Mammary epithelial cell (primary cell): ENCODE data around the gene SPG11.

Source experiments
- EZH2 ChIP-seq: IDR thresholded peaks from 2 replicates; pipeline ENCODE4 v1.6.1; 2012; ENCODE audit warnings: low read length, inconsistent platforms, borderline replicate concordance
- TF ChIP-seq, protein P1 (sequence below), 2 donors: IDR thresholded peaks in 1 of 2; conservative IDR thresholded peaks in 1 of 2; 2 replicates each; pipeline ENCODE4 v1.5.1; 2011 to 2012; ENCODE audit warnings: inconsistent platforms in 2 of 2, low read length in 2 of 2, mild to moderate bottlenecking in 2 of 2, control low read depth in 1 of 2, low read depth in 1 of 2; ENCODE audit not compliant: insufficient read depth in 1 of 2; ENCODE audit errors: extremely low read depth in 1 of 2

GRCh38 chr15:44616974-44617373 lies 46.5 kb downstream of the SPG11 start:
- TF ChIP-seq, protein P1, sequence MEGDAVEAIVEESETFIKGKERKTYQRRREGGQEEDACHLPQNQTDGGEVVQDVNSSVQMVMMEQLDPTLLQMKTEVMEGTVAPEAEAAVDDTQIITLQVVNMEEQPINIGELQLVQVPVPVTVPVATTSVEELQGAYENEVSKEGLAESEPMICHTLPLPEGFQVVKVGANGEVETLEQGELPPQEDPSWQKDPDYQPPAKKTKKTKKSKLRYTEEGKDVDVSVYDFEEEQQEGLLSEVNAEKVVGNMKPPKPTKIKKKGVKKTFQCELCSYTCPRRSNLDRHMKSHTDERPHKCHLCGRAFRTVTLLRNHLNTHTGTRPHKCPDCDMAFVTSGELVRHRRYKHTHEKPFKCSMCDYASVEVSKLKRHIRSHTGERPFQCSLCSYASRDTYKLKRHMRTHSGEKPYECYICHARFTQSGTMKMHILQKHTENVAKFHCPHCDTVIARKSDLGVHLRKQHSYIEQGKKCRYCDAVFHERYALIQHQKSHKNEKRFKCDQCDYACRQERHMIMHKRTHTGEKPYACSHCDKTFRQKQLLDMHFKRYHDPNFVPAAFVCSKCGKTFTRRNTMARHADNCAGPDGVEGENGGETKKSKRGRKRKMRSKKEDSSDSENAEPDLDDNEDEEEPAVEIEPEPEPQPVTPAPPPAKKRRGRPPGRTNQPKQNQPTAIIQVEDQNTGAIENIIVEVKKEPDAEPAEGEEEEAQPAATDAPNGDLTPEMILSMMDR (conservative IDR thresholded peaks at IDR 0.05 in 1 of 2, IDR thresholded peaks at IDR 0.05 in 1 of 2; ENCODE audit: extremely low read depth in 1 of 2, insufficient read depth in 1 of 2, low read depth in 1 of 2, low read length in 2 of 2) = no peak
- no peak for TF ChIP-seq EZH2
